ENCODE results near the gene PAWR. TPM values are rescaled to one million over a fixed set of nuclear protein-coding genes. Genes with fewer than 3 reads are reported as not detected.

Gene PAWR
- total and polyA plus RNA-seq, 7 donors = 0.77 to 3.5 (median 1.9) TPM

GRCh38 chr12:79624378-79624777 lies 66.4 kb downstream of the PAWR start:
- Histone ChIP-seq H3K4me3 (no peak overlapping the region), H3K9me3 (no peaks in the 10 kb centered on the region), H3K4me1 (no peaks in the 10 kb centered on the region), H3K36me3 (ENCODE audit: insufficient read depth in 1 of 2, low read depth in 1 of 2) (no peaks in the 10 kb centered on the region), H3K27me3 (ENCODE audit: insufficient read depth in 3 of 3, low read length in 2 of 3) (no peaks in the 10 kb centered on the region), H3K27ac (no peak overlapping the region)
- no peak for TF ChIP-seq CTCF (IDR thresholded peaks at IDR 0.05)
- DNase-seq (no peak), ATAC-seq (no peak)
- 72 to 80% (median 72%) methylated on average over 2 of the region's 2 CpGs for WGBS, 3 donors
- intact Hi-C loops (cut with DNase I) = no loop called here

- Histone ChIP-seq H3K36me3 (ENCODE audit: insufficient read depth in 1 of 2, low read depth in 1 of 2) (no peaks in the 10 kb centered on the region), H3K4me3 (no peak overlapping the region), H3K27me3 (ENCODE audit: insufficient read depth in 3 of 3, low read length in 2 of 3) (no peaks in the 10 kb centered on the region), H3K4me1 (no peaks in the 10 kb centered on the region), H3K9me3 (no peaks in the 10 kb centered on the region), H3K27ac (no peak overlapping the region)
- no peak for TF ChIP-seq CTCF (IDR thresholded peaks at IDR 0.05)
- DNase-seq (no peak), ATAC-seq (no peak)
- intact Hi-C loops (cut with DNase I) = no loop called here
- 75 to 83% (median 80%) methylated on average over 3 of the region's 3 CpGs for WGBS, 3 donors
These were observed 70.7 kb downstream of the PAWR start for GRCh38 chr12:79619872-79620562.

- no peaks in the 10 kb centered on the region for H3K27me3 ChIP-seq (ENCODE audit: insufficient read depth in 3 of 3, low read length in 2 of 3)
- no peak for DNase-seq
- no peaks in the 10 kb centered on the region for H3K9me3 ChIP-seq
- no peaks in the 10 kb centered on the region for H3K4me1 ChIP-seq
- intact Hi-C loops (cut with DNase I) = no loop called here
- no peaks in the 10 kb centered on the region for H3K36me3 ChIP-seq (ENCODE audit: insufficient read depth in 1 of 2, low read depth in 1 of 2)
- no peak for TF ChIP-seq CTCF (IDR thresholded peaks at IDR 0.05)
- WGBS, 3 donors = 92 to 97% (median 95%) methylated on average over 2 of the region's 2 CpGs
- no peak overlapping the region for H3K4me3 ChIP-seq
- H3K27ac ChIP-seq = no peak overlapping the region
- no peak for ATAC-seq
These were observed 71.8 kb downstream of the PAWR start for GRCh38 chr12:79618848-79619404.

GRCh38 chr12:79617696-79618095 lies 73.1 kb downstream of the PAWR start:
- 93 to 97% (median 95%) methylated on average over 4 of the region's 4 CpGs for WGBS, 3 donors
- Histone ChIP-seq H3K27me3 (ENCODE audit: insufficient read depth in 3 of 3, low read length in 2 of 3) (no peaks in the 10 kb centered on the region), H3K27ac (no peak overlapping the region), H3K9me3 (no peaks in the 10 kb centered on the region), H3K36me3 (ENCODE audit: insufficient read depth in 1 of 2, low read depth in 1 of 2) (no peaks in the 10 kb centered on the region), H3K4me1 (no peaks in the 10 kb centered on the region), H3K4me3 (no peak overlapping the region)
- no peak for DNase-seq
- no peak for ATAC-seq
- intact Hi-C loops (cut with DNase I) = no loop called here
- no peak for TF ChIP-seq CTCF (IDR thresholded peaks at IDR 0.05)

All from psoas muscle (tissue), 8 donors.